Prostate gland (tissue), 2 donors: ENCODE data around the gene SH3D19. TPM values are rescaled to one million over a fixed set of nuclear protein-coding genes. Genes with fewer than 3 reads are reported as not detected.

Experiments
- DNase-seq: peaks from one replicate; pipeline ENCODE4 v3.0.0-alpha.2; 2019; ENCODE audit warnings: low spot score
- H3K27ac ChIP-seq, 2 donors: fragments of 200-600 bp; sonication (generic); 2 replicates each; pipeline ENCODE4 v1.5.1; 2017 to 2019
- H3K27me3 ChIP-seq: fragments of 200-600 bp; sonication (generic); replicated peaks from 2 replicates; pipeline ENCODE4 v1.5.1; 2019; ENCODE audit not compliant: insufficient read depth
- H3K36me3 ChIP-seq, 2 donors: fragments of 200-600 bp; sonication (generic); 1 replicate in 1 of 2; 2 replicates in 1 of 2; pipeline versions ENCODE4 v1.5.1 to v1.8.1; 2017 to 2019
- H3K4me1 ChIP-seq: fragments of 200-600 bp; sonication (generic); replicated peaks from 2 replicates; pipeline ENCODE4 v1.5.1; 2019
- H3K4me3 ChIP-seq, 2 donors: fragments of 200-600 bp; sonication (generic); 2 replicates each; pipeline ENCODE4 v1.5.1; 2017 to 2019
- H3K9me3 ChIP-seq: fragments of 200-600 bp; sonication (generic); 2 replicates; pipeline ENCODE4 v1.5.1; 2017
- POLR2A ChIP-seq: fragments of 450-650 bp; IDR thresholded peaks from one replicate; pipeline ENCODE4 v1.6.1; 2016; ENCODE audit warnings: antibody characterized with exemption, mild to moderate bottlenecking
- POLR2AphosphoS5 ChIP-seq: sonication (generic); formaldehyde crosslinking; IDR thresholded peaks from one replicate; pipeline ENCODE4 v1.6.1; 2017; ENCODE audit warnings: antibody characterized with exemption
- WGBS: methylation state at CpG from one replicate; pipeline ENCODE4 v1.1.5; 2018; 5-methylcytosine and 5-hydroxymethylcytosine counted together
- intact Hi-C: fragments of 100-400 bp; cut with DNase I; formaldehyde crosslinking; loops from one replicate; pipeline ENCODE4 v1.14.2; 2022
- total RNA-seq, 2 donors: library from RNA; depleted of rRNA; stranded (reverse); fragments of >200 nt; gene quantifications; one replicate each; pipeline ENCODE4 v1.1.0, GENCODE V29; 2016
- TF ChIP-seq, protein P1 (sequence below), 4 experiments: fragments of 200-600 bp in 2 of 4; fragments of 450-650 bp in 2 of 4; sonication (generic) in 2 of 4; IDR thresholded peaks; 1 replicate in 3 of 4; 2 replicates in 1 of 4; pipeline ENCODE4 v1.5.1; 2016 to 2019; ENCODE audit warnings: antibody characterized with exemption in 4 of 4, mild to moderate bottlenecking in 2 of 4, moderate library complexity in 2 of 4

Gene SH3D19
- total RNA-seq, 2 donors from 2014 or later = 27.1 to 61.1 TPM

DNA sequence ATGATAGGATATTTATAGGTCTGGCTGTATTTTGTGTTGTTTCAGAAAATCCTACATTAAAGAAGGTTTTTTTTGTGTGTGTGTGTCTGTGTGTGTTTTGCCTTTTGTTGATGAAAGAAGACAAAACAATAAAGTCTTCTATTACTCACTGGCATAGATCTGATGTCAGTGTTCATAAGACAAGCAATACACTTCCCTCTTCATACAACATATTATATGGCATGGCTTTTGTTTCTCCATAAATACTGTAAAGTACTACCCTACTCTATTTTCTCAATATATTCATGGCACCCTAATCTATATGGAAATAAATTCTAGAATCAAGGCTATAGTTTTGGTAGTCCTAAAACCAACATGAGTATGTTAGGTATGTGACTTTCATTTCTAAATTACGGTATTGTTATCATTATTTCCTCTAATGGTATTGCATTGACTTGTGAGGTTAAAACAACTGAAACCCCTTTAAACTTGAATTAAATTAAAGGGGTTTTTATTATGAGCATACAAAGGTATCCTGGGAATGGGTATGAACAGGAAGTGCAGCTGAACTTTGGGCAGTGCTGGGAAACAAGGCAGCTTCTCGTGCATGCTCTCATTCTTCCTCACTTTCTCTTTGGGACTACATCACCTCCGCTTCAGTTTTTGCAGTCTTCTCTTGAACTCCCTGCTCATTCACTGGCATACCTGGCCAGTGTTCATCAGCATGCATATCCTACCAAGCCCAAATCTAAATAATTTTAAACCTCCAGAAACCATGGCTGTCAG lies 119.0 kb downstream of the SH3D19 start:
- H3K9me3 ChIP-seq = no peaks in the 10 kb centered on the region
- H3K27ac ChIP-seq = no peak overlapping the region
- 50% methylated on average over 3 of the region's 3 CpGs for WGBS
- no peaks in the 10 kb centered on the region for H3K27me3 ChIP-seq
- TF ChIP-seq, protein P1, sequence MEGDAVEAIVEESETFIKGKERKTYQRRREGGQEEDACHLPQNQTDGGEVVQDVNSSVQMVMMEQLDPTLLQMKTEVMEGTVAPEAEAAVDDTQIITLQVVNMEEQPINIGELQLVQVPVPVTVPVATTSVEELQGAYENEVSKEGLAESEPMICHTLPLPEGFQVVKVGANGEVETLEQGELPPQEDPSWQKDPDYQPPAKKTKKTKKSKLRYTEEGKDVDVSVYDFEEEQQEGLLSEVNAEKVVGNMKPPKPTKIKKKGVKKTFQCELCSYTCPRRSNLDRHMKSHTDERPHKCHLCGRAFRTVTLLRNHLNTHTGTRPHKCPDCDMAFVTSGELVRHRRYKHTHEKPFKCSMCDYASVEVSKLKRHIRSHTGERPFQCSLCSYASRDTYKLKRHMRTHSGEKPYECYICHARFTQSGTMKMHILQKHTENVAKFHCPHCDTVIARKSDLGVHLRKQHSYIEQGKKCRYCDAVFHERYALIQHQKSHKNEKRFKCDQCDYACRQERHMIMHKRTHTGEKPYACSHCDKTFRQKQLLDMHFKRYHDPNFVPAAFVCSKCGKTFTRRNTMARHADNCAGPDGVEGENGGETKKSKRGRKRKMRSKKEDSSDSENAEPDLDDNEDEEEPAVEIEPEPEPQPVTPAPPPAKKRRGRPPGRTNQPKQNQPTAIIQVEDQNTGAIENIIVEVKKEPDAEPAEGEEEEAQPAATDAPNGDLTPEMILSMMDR (IDR thresholded peaks at IDR 0.05) = no peak
- no peak for TF ChIP-seq POLR2A
- no peak for TF ChIP-seq POLR2AphosphoS5
- no peaks in the 10 kb centered on the region for H3K36me3 ChIP-seq
- H3K4me1 ChIP-seq = no peaks in the 10 kb centered on the region
- no peak for DNase-seq
- H3K4me3 ChIP-seq = no peak overlapping the region
- intact Hi-C loops = no loop called here

DNA sequence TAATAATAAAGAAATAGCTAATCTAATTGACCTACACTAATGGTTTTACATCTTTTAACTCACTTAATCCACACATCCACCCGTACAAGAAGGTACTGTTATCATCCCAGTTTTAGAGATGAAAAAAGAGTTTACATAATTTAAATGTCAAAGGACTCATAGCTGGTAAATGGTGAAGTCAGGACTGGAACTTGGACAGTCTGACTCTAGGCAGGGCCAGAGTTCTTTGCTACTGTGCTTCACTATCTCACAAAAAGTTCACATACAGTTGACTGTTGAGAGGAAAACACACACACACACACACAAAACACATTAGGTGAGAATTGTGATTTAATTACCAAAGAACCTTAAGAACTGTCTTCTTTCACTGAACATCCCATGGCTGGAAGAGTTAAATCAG lies 119.7 kb downstream of the SH3D19 start:
- H3K27me3 ChIP-seq = no peaks in the 10 kb centered on the region
- intact Hi-C loops = no loop called here
- TF ChIP-seq POLR2AphosphoS5 (no peak), POLR2A (no peak)
- TF ChIP-seq, protein P1 (IDR thresholded peaks at IDR 0.05) = no peak
- no peak for DNase-seq
- no peaks in the 10 kb centered on the region for H3K4me1 ChIP-seq
- H3K36me3 ChIP-seq = no peaks in the 10 kb centered on the region
- WGBS = 36% methylated on average over 1 of the region's 1 CpG
- H3K9me3 ChIP-seq = no peaks in the 10 kb centered on the region
- H3K27ac ChIP-seq = no peak overlapping the region
- H3K4me3 ChIP-seq = no peak overlapping the region

DNA sequence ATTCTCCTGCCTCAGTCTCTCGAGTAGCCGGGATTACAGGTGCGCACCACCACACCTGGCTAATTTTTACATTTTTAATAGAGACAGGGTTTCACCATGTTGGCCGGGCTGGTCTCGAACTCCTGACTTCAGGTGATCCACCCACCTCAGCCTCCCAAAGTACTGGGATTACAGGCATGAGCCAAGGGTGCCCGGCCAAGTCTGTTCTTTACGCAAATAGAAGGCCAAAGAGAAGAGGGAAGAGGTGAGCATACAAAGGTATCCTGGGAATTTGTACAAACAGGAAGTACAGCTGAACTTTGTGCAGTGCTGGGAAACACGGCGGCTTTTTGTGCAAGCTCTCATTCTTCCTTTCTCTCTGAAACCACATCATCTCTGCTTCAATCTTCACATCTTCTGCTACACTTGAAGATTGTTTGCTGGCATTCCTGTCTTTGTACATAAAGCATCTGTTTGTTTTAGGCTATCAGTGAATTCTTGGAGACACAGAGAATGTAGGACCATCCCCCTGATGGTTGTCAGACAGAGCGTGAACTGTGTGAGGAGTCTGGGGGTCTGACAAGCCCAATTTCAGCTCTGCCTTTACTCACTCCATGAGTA lies 120.4 kb downstream of the SH3D19 start:
- TF ChIP-seq, protein P1 (IDR thresholded peaks at IDR 0.05) = no peak
- TF ChIP-seq POLR2AphosphoS5 (no peak), POLR2A (no peak)
- Histone ChIP-seq H3K27me3 (no peaks in the 10 kb centered on the region), H3K9me3 (no peaks in the 10 kb centered on the region), H3K36me3 (no peaks in the 10 kb centered on the region), H3K4me1 (no peaks in the 10 kb centered on the region), H3K27ac (no peak overlapping the region), H3K4me3 (no peak overlapping the region)
- WGBS = 81% methylated on average over 10 of the region's 10 CpGs
- intact Hi-C loops = no loop called here
- DNase-seq = no peak

DNA sequence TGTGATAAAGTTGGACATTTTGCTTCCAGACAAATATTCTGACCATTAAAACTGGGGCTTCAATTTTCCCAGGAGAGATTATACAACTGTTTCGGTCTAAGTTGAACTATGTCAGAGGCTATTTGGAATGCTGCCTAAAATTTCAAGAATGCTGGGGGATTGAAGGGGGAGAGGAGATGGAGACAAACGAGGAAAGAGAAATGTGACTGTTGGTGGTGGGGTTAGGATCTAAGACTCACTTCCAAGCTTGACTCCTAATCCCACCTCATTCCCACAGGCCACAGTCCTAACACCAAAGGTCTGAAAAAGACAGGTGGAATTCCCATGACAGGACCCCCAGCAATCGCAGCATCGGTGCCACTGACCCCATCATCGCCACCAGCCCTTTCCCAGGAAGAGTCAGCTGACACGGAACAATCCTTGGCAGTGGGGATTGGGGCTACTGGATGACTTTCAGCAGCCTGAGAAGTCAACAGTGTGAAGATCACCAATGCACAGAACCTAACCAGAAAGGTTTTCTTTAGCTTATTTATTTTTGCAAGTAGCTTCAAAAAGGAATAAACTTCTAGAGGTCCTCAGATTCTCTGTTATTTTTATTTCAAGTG lies 122.5 kb downstream of the SH3D19 start:
- no peaks in the 10 kb centered on the region for H3K36me3 ChIP-seq
- H3K4me1 ChIP-seq = no peaks in the 10 kb centered on the region
- no peak for DNase-seq
- no peak overlapping the region for H3K4me3 ChIP-seq
- no peak for TF ChIP-seq POLR2A
- TF ChIP-seq POLR2AphosphoS5 = no peak
- TF ChIP-seq, protein P1 (IDR thresholded peaks at IDR 0.05) = no peak
- H3K27me3 ChIP-seq = no peaks in the 10 kb centered on the region
- intact Hi-C loops = no loop called here
- no peaks in the 10 kb centered on the region for H3K9me3 ChIP-seq
- H3K27ac ChIP-seq = no peak overlapping the region
- 67% methylated on average over 6 of the region's 6 CpGs for WGBS
